DLD1 (cell line): ENCODE data around the gene CCR5AS.
"Not testable (repeated sequence)": the region's sequence is repeated elsewhere in the genome, so short reads cannot be mapped to it uniquely, and the experiment has no call there.

Experiments used
- in situ Hi-C: cut with HindIII; loops from 2 replicates; pipeline ENCODE4 v1.10.0; 2017; ENCODE audit warnings: low sequenced_read_pairs

CCR5AS gene

DNA sequence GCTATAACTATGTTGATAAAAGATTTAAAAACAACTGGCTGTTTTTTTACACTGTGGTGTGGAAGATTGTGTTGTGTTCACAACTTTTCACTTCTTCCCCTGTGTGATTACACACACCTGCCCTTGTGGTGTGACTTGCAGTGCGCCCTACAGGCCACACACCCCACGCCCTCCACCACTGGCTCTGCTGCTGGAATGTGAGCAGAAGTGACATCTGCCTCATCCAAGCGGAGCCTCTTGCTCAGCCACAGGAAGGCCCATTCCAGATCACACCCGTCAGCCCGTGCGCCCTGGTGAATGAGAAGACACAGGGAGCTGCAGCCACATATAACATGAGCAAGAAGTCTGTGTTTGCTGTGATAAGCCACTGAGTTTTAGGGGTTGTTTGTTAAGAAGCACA is 46.0 kb downstream of the CCR5AS start:
- in situ Hi-C loops: loop anchor here (25.0 kb wide), 1 partner anchor 274 kb away; no protein-coding TSS in a partner anchor

DNA sequence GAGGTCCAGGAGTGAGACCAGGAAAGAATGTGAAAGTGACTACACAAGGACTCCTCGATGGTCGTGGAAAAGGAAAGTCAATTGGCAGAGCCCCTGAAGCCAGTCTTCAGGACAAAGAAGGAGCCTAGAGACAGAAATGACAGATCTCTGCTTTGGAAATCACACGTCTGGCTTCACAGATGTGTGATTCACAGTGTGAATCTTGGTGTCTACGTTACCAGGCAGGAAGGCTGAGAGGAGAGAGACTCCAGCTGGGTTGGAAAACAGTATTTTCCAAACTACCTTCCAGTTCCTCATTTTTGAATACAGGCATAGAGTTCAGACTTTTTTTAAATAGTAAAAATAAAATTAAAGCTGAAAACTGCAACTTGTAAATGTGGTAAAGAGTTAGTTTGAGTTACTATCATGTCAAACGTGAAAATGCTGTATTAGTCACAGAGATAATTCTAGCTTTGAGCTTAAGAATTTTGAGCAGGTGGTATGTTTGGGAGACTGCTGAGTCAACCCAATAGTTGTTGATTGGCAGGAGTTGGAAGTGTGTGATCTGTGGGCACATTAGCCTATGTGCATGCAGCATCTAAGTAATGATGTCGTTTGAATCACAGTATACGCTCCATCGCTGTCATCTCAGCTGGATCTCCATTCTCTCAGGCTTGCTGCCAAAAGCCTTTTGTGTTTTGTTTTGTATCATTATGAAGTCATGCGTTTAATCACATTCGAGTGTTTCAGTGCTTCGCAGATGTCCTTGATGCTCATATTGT is 47.0 kb downstream of the CCR5AS start:
- in situ Hi-C loops: loop anchor here (25.0 kb wide), 1 partner anchor 273 kb away; no protein-coding TSS in a partner anchor

GRCh38 chr3:46358466-46358865 is 48.4 kb downstream of the CCR5AS start:
- in situ Hi-C loops: loop anchor here (25.0 kb wide), 1 partner anchor 271 kb away; no protein-coding TSS in a partner anchor

- in situ Hi-C loops: loop anchor here (25.0 kb wide), 1 partner anchor 270 kb away; no protein-coding TSS in a partner anchor
Observed at GRCh38 chr3:46356909-46357308, 50.0 kb downstream of the CCR5AS start.

- in situ Hi-C loops: loop anchor here (25.0 kb wide), 1 partner anchor 269 kb away; no protein-coding TSS in a partner anchor
Observed at GRCh38 chr3:46356276-46356675, 50.6 kb downstream of the CCR5AS start.

DNA sequence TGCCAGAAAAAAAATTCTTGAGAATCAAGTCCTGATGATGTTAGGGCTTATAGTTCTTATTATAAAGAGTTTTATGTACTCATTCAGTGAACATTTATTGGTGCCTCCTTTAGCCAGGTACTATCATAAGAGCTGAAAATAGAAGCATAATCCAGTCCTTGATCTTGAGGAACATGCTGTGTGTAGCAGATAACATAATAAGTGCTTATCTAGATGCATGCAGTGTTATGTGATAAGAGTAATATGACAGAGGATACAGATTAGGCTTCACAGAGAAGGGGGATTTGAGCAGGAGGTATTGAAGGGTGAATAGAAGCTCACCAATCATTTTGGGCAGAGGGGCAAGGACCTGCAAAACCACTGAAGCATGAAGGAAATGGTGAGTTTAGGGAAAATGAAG is 51.9 kb downstream of the CCR5AS start:
- in situ Hi-C loops: loop anchor here (25.0 kb wide), 1 partner anchor 268 kb away; no protein-coding TSS in a partner anchor

GRCh38 chr3:46354478-46354877 is 52.4 kb downstream of the CCR5AS start:
- in situ Hi-C loops: loop anchor here (25.0 kb wide), 1 partner anchor 267 kb away; no protein-coding TSS in a partner anchor

DNA sequence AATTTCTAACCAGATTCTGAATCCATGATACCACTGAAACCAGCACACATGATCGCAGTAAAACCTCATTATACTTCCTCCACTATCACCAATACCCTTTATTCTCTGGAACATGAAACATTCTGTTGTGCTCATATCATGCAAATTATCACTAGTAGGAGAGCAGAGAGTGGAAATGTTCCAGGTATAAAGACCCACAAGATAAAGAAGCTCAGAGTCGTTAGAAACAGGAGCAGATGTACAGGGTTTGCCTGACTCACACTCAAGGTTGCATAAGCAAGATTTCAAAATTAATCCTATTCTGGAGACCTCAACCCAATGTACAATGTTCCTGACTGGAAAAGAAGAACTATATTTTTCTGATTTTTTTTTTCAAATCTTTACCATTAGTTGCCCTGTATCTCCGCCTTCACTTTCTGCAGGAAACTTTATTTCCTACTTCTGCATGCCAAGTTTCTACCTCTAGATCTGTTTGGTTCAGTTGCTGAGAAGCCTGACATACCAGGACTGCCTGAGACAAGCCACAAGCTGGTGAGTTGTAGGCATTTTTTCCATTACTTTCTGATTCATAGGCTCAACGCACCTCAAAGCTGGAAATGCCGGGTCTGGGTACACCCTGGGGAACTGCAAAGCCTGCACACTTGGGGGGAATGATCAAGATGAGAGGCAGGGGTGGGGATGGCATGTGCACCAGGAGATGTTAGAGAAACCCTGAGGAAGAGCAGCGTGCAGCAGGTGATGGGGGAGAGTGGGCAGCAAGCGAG is 53.0 kb downstream of the CCR5AS start, which contains the start of gene CCR2:
TSS of gene CCR2 (plus strand) at position 465 of the 764 bp plus-strand sequence. CDS start 3,417 bp downstream, outside the sequence.
- in situ Hi-C loops: loop anchor here (25.0 kb wide), 1 partner anchor 267 kb away; no protein-coding TSS in a partner anchor

DNA sequence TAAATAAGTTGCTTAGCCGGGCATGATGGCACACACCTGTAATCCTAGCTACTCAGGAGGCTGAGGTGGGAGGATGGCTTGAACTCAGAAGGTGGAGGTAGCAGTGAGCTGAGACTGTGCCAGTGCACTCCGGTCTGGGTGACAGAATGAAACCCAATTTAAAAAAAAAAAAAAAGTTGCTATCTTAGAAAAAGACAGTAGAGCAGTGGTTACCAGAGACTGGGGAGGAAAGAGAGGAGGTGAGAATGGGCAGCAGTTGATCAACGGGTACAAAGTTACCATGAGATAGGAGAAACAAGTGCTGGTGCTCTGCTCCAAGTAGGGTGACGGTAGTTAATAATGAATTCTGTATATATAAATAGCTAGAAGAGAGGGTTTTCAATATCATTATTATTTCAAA is 53.8 kb downstream of the CCR5AS start:
- in situ Hi-C loops: loop anchor here (25.0 kb wide), 1 partner anchor 266 kb away; no protein-coding TSS in a partner anchor

- in situ Hi-C loops: loop anchor here (25.0 kb wide), 1 partner anchor 264 kb away; no protein-coding TSS in a partner anchor
Observed at GRCh38 chr3:46351646-46352045, 55.2 kb downstream of the CCR5AS start.

DNA sequence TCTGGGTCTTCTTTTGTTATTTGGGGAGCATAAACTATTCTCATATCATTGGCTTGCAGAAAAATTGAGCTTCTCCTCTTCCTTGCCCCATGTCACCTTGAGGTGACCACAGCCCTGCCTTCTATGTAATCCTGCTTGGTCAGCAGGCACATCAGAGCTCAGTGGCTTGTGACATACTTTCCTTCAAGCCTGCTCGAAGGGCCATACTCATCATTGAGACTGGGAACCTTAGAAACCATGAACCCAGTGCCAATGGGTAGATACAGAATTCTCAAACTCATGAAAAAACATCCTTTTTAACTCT is 56.7 kb downstream of the CCR5AS start:
- in situ Hi-C loops: loop anchor here (25.0 kb wide), 1 partner anchor 263 kb away; no protein-coding TSS in a partner anchor

DNA sequence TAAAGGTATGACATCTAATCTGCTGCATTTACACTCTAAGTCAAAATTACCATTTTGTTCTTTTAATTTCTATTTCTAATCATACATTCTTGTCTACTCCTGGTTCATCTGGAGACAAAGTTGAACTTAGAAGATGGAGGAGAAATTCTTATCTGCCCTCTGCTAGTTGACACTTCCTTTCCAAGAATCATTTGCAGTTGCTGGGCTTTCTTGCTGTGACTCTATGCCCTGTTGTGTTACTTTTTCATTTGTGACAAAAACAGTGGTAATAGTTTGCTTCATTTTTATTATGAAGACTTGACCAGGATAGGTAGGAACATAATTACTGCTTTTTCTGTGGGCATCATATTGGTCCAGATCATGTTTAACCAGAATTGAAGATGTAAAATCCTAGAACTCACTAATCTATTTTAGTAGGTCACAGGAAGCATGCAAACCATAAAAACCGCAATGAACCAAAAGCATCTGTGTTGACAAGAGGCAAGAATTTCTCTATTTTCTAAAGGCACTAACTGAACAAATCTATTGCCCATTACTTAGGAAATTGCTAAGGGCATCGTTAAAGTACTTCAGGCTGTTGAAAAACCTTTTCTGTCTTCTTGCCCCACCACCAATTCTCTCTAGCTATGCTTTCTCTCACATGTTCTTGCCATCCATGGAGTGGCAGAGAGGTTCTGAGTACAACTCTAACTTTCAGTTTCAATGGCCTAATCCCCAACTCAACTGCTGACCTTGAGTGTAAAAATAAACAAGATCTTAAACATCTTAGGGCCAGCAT is 57.2 kb downstream of the CCR5AS start:
- in situ Hi-C loops: loop anchor here (25.0 kb wide), 1 partner anchor 262 kb away; no protein-coding TSS in a partner anchor

DNA sequence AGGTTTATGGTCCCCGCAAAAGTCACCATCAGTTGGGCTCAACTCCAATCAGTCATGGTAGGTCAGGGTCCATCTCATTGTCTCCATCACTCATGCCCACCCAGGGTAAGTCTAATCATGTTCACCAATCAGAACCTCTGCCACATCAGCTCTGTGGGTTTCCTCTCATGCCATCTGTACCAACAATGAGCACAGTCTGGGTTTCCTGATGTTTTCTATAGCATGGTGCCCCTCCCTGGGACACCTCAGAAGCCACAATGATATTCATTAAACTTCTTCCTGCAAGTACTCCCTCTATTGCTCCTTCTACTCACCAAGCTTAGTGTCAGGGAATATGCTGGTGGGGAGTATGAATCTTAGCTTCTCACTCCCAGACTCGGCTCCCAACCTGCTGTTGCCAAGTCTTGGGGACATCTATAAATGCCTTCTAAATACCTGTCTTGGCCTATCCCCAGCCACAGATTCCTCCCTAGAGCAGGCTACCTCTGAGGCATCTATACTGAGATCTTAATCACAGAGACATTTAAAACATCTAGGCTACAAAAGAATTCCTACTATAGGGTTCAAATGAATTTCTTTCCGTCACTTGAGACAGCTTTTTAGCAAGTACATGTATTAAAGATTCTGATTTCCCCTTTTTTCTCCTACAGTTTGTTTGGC is 57.9 kb downstream of the CCR5AS start:
- in situ Hi-C loops: no loop called here

DNA sequence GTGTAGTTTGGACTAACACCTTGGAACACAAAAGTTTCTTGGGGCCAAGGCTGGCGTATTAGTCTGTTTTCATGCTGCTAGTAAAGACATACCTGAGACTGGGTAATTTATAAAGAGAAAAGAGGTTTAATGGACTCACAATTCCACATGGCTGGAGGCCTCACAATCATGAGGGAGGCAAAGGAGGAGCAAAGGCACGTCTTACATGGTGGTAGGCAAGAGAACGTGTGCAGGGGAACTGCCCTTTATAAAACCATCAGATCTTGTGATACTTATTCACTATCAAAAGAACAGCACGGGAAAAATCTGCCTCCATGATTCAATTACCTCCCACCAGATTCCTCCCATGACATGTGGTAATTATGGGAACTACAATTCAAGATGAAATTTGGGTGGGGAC is 62.4 kb downstream of the CCR5AS start:
- in situ Hi-C loops: no loop called here

DNA sequence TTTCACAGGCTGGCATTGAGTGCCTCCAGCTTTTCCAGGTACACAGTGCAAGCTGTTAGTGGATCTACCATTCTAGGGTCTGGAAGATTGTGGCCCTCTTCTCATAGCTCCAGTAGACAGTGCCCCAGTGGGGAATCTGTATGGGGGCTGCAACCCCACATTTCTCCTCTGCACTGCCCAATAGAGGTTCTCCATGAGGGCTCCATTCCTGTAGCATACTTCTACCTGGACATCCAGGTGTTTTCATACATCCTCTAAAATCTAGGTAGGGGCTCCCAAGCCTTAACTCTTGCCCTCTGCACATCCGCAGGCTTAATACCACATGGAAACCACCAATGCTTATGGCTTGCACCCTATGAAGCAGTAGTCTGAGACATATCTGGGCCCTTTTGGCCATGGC is 68.0 kb downstream of the CCR5AS start:
- in situ Hi-C loops: no loop called here

DNA sequence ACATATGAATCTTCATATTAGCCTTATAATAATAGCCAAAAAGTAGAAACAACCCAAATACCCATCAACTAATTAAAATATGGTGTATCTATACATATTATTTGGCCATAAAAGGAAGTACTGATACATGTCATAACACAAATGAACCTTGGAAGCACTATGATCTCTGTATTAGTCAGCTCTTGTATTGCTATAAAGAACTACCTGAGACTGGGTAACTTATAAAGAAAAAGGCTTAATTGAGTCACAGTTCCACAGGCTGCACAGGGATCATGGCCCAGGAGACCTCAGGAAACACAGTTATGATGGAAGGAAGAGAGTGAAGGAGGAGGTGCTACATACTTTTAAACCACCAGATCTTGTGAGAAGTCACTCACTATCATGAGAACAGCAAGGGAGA is 69.0 kb downstream of the CCR5AS start:
- in situ Hi-C loops: no loop called here

DNA sequence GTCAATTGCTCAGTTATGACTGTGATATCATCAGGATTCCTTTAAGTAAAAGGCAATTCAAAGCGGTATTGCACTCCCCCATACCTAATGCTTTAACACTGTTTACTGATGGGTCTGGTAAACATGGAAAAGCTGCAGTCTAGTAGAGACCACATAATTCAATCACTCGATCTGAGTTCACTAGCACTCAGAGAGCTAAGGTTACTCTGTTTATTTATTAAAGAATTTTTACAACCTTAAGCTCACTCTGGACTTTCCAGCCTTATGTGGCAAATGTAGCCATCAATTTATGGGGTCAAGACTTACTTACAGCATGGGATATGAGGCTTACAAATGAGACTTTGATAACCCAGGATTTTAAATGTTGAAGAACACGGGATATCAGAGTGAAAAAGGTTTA is 71.3 kb downstream of the CCR5AS start:
- in situ Hi-C loops: no loop called here

GRCh38 chr3:46334741-46335478 is 72.0 kb downstream of the CCR5AS start:
- in situ Hi-C loops: no loop called here

- in situ Hi-C loops: not testable (repeated sequence)
Observed at GRCh38 chr3:46330676-46331075, 76.2 kb downstream of the CCR5AS start.
